SK-N-SH treated with all-trans-retinoic acid at 6 μM for 48 hours (cell line): ENCODE measurements around the gene PSG4.
"Not testable (repeated sequence)": the region's sequence is repeated elsewhere in the genome, so short reads cannot be mapped to it uniquely, and the experiment has no call there.

ENCODE experiments used
- ATAC-seq: fragments of 200-7000 bp; cut with Tn5 transposase; 3 replicates; pipeline ENCODE4 v1.9.1; 2020; ENCODE audit warnings: mild to moderate bottlenecking, moderate library complexity
- ARNTL ChIP-seq: fragments of 450-650 bp; formaldehyde crosslinking; IDR thresholded peaks from 2 replicates; pipeline ENCODE4 v1.5.0; 2020; ENCODE audit warnings: low read depth, mild to moderate bottlenecking, moderate library complexity, borderline replicate concordance
- BACH2 ChIP-seq: fragments of 250-450 bp; sonication (Bioruptor Pico); IDR thresholded peaks from 2 replicates; pipeline ENCODE4 v1.9.0; 2021; ENCODE audit warnings: mild to moderate bottlenecking, borderline replicate concordance
- CREB5 ChIP-seq: fragments of 250-450 bp; sonication (Bioruptor Pico); IDR thresholded peaks from 2 replicates; pipeline ENCODE4 v1.5.1; 2020; ENCODE audit warnings: low read depth, mild to moderate bottlenecking, moderate library complexity
- CSDC2 ChIP-seq: fragments of 250-450 bp; sonication (Bioruptor Pico); IDR thresholded peaks from 2 replicates; pipeline ENCODE4 v1.5.0; 2020; ENCODE audit warnings: mild to moderate bottlenecking, moderate library complexity
- CSRNP3 ChIP-seq: fragments of 250-450 bp; sonication (Bioruptor Pico); IDR thresholded peaks from 2 replicates; pipeline ENCODE4 v1.5.1; 2021; ENCODE audit warnings: mild to moderate bottlenecking, moderate library complexity
- ESRRG ChIP-seq: fragments of 250-450 bp; sonication (Bioruptor Pico); IDR thresholded peaks from 2 replicates; pipeline ENCODE4 v1.6.1; 2021; ENCODE audit warnings: mild to moderate bottlenecking
- GLIS3 ChIP-seq: fragments of 250-450 bp; sonication (Bioruptor Pico); IDR thresholded peaks from 2 replicates; pipeline ENCODE4 v1.5.0; 2020; ENCODE audit warnings: mild to moderate bottlenecking, moderate library complexity
- ISL1 ChIP-seq: fragments of 250-450 bp; sonication (Bioruptor Pico); IDR thresholded peaks from 2 replicates; pipeline ENCODE4 v2.1.2; 2022; ENCODE audit warnings: mild to moderate bottlenecking, moderate library complexity
- OSR1 ChIP-seq: fragments of 250-450 bp; sonication (Bioruptor Pico); IDR thresholded peaks from 2 replicates; pipeline ENCODE4 v1.8.0; 2022; ENCODE audit warnings: moderate library complexity, mild to moderate bottlenecking, inconsistent platforms
- PATZ1 ChIP-seq: fragments of 250-450 bp; sonication (Bioruptor Pico); IDR thresholded peaks from 2 replicates; pipeline ENCODE4 v1.8.0; 2020; ENCODE audit warnings: mild to moderate bottlenecking, moderate library complexity, borderline replicate concordance
- POU6F1 ChIP-seq: fragments of 250-450 bp; sonication (Bioruptor Pico); IDR thresholded peaks from 2 replicates; pipeline ENCODE4 v1.8.0; 2021; ENCODE audit warnings: low read depth, mild to moderate bottlenecking, moderate library complexity, borderline replicate concordance
- PPARA ChIP-seq: fragments of 250-450 bp; sonication (Bioruptor Pico); IDR thresholded peaks from 2 replicates; pipeline ENCODE4 v1.5.0; 2020; ENCODE audit warnings: mild to moderate bottlenecking, borderline replicate concordance
- RARB ChIP-seq: fragments of 250-450 bp; sonication (Bioruptor Pico); IDR thresholded peaks from 2 replicates; pipeline ENCODE4 v1.8.0; 2021; ENCODE audit warnings: mild to moderate bottlenecking, moderate library complexity
- SNAI2 ChIP-seq: fragments of 250-450 bp; sonication (Bioruptor Pico); IDR thresholded peaks from 2 replicates; pipeline ENCODE4 v1.5.0; 2020; ENCODE audit warnings: mild to moderate bottlenecking, moderate library complexity
- TCF4 ChIP-seq: fragments of 250-450 bp; sonication (Bioruptor Pico); IDR thresholded peaks from 2 replicates; pipeline ENCODE4 v1.8.0; 2021; ENCODE audit warnings: mild to moderate bottlenecking, moderate library complexity, borderline replicate concordance
- TOX ChIP-seq: fragments of 250-450 bp; sonication (Bioruptor Pico); IDR thresholded peaks from 2 replicates; pipeline ENCODE4 v1.8.0; 2021; ENCODE audit warnings: mild to moderate bottlenecking, moderate library complexity, borderline replicate concordance
- TSHZ2 ChIP-seq: fragments of 250-450 bp; sonication (Bioruptor Pico); IDR thresholded peaks from 2 replicates; pipeline ENCODE4 v1.5.0; 2020; ENCODE audit warnings: mild to moderate bottlenecking, moderate library complexity
- ZC3H10 ChIP-seq: fragments of 250-450 bp; sonication (Bioruptor Pico); IDR thresholded peaks from 2 replicates; pipeline ENCODE4 v1.5.1; 2021; ENCODE audit warnings: mild to moderate bottlenecking, moderate library complexity
- ZFP30 ChIP-seq: fragments of 450-650 bp; formaldehyde crosslinking; IDR thresholded peaks from 2 replicates; pipeline ENCODE4 v1.5.0; 2022; ENCODE audit warnings: mild to moderate bottlenecking, moderate library complexity
- ZNF565 ChIP-seq: fragments of 450-650 bp; formaldehyde crosslinking; conservative IDR thresholded peaks from 2 replicates; pipeline ENCODE4 v1.5.0; 2020; ENCODE audit warnings: low read depth, mild to moderate bottlenecking, moderate library complexity
- ZNF70 ChIP-seq: fragments of 450-650 bp; formaldehyde crosslinking; IDR thresholded peaks from 2 replicates; pipeline ENCODE4 v1.5.0; 2020; ENCODE audit warnings: mild to moderate bottlenecking, moderate library complexity
- ZNF8 ChIP-seq: fragments of 450-650 bp; formaldehyde crosslinking; IDR thresholded peaks from 2 replicates; pipeline ENCODE4 v1.5.0; 2020; ENCODE audit warnings: mild to moderate bottlenecking, moderate library complexity

Gene PSG4

GRCh38 chr19:43152214-43152613, 53.2 kb downstream of the PSG4 start:
- ATAC-seq: no peak
- TF ChIP-seq BACH2 (no peak), ISL1 (CRISPR knock-in tag) (no peak), ZC3H10 (CRISPR knock-in tag) (no peak), ZNF565 (CRISPR knock-in tag) (no peak), TSHZ2 (CRISPR knock-in tag) (no peak), ZNF8 (CRISPR knock-in tag) (no peak), OSR1 (no peak), ESRRG (CRISPR knock-in tag) (no peak), TCF4 (no peak), CSRNP3 (no peak), ZFP30 (CRISPR knock-in tag) (no peak), CSDC2 (CRISPR knock-in tag) (no peak), GLIS3 (no peak), CREB5 (no peak), POU6F1 (CRISPR knock-in tag) (no peak), SNAI2 (CRISPR knock-in tag) (no peak), PPARA (CRISPR knock-in tag) (no peak)

GRCh38 chr19:43149788-43150187, 55.6 kb downstream of the PSG4 start:
- ATAC-seq: not testable (repeated sequence)

- ATAC-seq: peak; percentile 61; the same call in 2 of the 3 replicates
- no peak for TF ChIP-seq TOX (CRISPR knock-in tag)
- no peak for TF ChIP-seq ARNTL (CRISPR knock-in tag)
- TF ChIP-seq RARB (CRISPR knock-in tag): no peak
- TF ChIP-seq ZNF565 (CRISPR knock-in tag): no peak
- no peak for TF ChIP-seq TSHZ2 (CRISPR knock-in tag)
- TF ChIP-seq POU6F1 (CRISPR knock-in tag): no peak
- no peak for TF ChIP-seq PPARA (CRISPR knock-in tag)
- no peak for TF ChIP-seq ESRRG (CRISPR knock-in tag)
- TF ChIP-seq ZNF70: no peak
- TF ChIP-seq OSR1: no peak
- no peak for TF ChIP-seq ZC3H10 (CRISPR knock-in tag)
- no peak for TF ChIP-seq SNAI2 (CRISPR knock-in tag)
- TF ChIP-seq CSDC2 (CRISPR knock-in tag): no peak
- TF ChIP-seq PATZ1 (CRISPR knock-in tag): no peak
- no peak for TF ChIP-seq ZNF8 (CRISPR knock-in tag)
- TF ChIP-seq CREB5: no peak
- no peak for TF ChIP-seq ZFP30 (CRISPR knock-in tag)
These were observed 57.2 kb downstream of the PSG4 start for GRCh38 chr19:43148233-43148632.
